DMS 273 (cell line): ENCODE results near the gene ARG2.

Experiments
- DNase-seq: peaks from one replicate; lab custom pipeline; 2025; ENCODE audit not compliant: unreplicated experiment; lab: John Stamatoyannopoulos, UW

ARG2 gene

GRCh38 chr14:67680121-67680602 is 60.4 kb downstream of the ARG2 start:
- no peak for DNase-seq

- no peak for DNase-seq
Observed at GRCh38 chr14:67680941-67681340, 61.2 kb downstream of the ARG2 start.

GRCh38 chr14:67683842-67684241 is 64.1 kb downstream of the ARG2 start:
- DNase-seq = no peak

- DNase-seq = no peak
Observed at GRCh38 chr14:67690011-67690410, 70.3 kb downstream of the ARG2 start.

GRCh38 chr14:67694791-67695393 is 75.2 kb downstream of the ARG2 start:
- peak; percentile 93 for DNase-seq

GRCh38 chr14:67695394-67695949 is 75.8 kb downstream of the ARG2 start, which contains the start of gene RDH11:
RDH11 (minus strand) TSS chr14:67695764; CDS start chr14:67695703, 61 bp downstream.
- DNase-seq = peak; percentile 98

- DNase-seq = no peak
Observed at GRCh38 chr14:67697006-67697405, 77.3 kb downstream of the ARG2 start.

- no peak for DNase-seq
Observed at GRCh38 chr14:67698179-67698578, 78.5 kb downstream of the ARG2 start.
